22Rv1 (cell line): Measurements from ENCODE around the gene KRTAP24-1.
A peak's percentile ranks its signal among the peaks of the same experiment; 100 is the strongest.

ENCODE experiments used
- H3K27ac ChIP-seq: fragments of 450-650 bp; 2 replicates; pipeline ENCODE4 v1.5.1; 2017
- ZFX ChIP-seq: fragments of 450-650 bp; IDR thresholded peaks from 2 replicates; pipeline ENCODE4 v1.6.1; 2017; ENCODE audit warnings: antibody characterized with exemption, borderline replicate concordance
- TF ChIP-seq, protein P1 (sequence below): fragments of 450-650 bp; IDR thresholded peaks from 2 replicates; pipeline ENCODE4 v1.5.1; 2017; ENCODE audit warnings: mild to moderate bottlenecking

The KRTAP24-1 gene

DNA sequence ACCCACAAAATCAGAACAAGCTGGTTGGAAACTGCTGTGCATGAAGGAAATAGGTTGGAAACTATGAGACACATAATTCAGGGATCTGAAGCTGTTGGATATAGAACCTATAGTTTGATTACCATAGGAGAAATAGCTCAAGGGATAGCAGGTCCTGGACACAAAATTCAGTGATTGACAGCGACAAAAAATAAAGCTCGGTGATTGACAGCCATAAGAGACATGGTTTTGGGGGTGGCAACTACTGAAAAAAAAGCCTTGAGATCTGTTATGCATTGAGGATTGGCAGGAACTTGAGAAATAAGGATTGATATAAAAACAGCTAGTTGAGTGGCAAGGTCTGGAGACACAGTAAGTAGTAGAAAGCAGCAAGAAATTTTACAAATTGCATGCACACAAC is 6.5 kb upstream of the KRTAP24-1 start, which contains the start of gene KRTAP25-1:
TSS of gene KRTAP25-1 (minus strand) at position 300 of the 400 bp plus-strand sequence. CDS start at position 276, 24 bp downstream.
- no peak within 1 kb of the TSS for H3K27ac ChIP-seq
- TF ChIP-seq, protein P1, sequence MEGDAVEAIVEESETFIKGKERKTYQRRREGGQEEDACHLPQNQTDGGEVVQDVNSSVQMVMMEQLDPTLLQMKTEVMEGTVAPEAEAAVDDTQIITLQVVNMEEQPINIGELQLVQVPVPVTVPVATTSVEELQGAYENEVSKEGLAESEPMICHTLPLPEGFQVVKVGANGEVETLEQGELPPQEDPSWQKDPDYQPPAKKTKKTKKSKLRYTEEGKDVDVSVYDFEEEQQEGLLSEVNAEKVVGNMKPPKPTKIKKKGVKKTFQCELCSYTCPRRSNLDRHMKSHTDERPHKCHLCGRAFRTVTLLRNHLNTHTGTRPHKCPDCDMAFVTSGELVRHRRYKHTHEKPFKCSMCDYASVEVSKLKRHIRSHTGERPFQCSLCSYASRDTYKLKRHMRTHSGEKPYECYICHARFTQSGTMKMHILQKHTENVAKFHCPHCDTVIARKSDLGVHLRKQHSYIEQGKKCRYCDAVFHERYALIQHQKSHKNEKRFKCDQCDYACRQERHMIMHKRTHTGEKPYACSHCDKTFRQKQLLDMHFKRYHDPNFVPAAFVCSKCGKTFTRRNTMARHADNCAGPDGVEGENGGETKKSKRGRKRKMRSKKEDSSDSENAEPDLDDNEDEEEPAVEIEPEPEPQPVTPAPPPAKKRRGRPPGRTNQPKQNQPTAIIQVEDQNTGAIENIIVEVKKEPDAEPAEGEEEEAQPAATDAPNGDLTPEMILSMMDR: no peak
- no peak for TF ChIP-seq ZFX

DNA sequence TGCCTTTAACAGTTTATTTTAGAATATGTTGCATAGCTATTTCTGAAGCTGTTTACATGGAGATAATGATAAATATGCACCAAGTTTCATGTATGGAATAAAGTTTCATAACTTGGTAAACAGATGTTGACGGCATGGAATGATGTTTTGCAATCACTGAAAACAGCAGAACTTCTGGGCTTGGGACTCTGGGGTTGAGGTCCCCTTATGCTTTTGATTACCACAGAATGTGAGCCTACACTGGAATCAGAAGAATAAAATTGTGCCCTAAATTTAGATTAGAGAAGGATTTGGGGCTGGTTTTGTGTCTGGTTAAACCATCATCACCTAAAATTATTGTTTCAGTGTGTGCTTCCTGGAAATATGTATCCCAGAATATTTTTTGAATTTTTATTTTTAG is 11.1 kb downstream of the KRTAP24-1 start:
- no peak overlapping the region for H3K27ac ChIP-seq
- TF ChIP-seq ZFX: no peak

DNA sequence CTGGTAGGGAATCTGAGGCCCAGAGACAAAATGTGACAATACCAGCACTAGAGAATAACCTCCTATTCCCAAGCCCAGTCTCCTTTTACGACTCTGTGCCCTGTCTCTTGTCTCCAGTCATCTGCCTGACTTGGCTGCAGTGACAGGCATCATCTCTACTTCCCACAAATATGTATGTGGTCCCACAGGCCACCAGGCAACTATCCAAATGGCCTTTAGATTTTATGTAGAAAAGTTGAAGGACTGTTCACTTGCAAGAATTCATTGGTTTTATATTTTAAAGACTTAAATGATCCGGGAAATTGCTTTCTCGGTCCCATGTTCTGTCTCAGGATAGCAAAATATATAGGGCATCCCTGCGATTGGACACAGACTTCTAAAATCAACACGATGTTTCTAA is 11.6 kb downstream of the KRTAP24-1 start:
- no peak overlapping the region for H3K27ac ChIP-seq
- no peak for TF ChIP-seq ZFX
- TF ChIP-seq, protein P1: no peak

DNA sequence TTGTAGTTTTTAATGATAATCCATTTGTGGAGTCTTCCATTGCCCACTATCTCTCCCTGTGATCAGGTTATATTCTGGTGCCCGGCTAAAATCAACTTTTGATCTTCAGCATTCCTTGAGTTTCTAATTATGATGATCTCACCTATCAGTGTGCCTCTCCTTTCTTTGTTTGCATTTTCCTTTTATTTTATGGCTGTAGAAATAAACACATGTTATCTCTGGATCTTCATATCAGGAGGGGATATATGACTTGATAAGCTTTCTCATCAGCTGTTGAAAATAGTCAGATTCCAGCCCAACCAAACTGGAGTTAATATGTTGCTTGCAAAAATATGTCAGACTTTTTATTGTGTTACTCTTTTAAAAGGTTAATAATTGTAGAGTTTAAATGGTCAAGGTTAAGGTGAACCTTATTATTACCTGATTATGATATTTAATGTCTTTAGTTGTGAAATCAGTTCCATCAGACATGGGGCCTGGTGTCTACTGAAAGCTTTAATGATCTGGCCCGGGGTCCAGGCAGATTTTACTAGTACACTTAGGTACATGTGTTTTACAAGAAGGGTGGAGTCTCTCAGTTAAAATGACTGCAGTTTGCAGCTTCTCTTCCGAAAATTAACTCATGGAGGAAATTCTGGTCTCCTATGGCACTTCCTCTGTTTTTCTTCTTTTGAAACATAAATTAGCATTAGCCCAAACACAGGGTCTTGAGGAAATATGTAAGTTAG is 12.8 kb downstream of the KRTAP24-1 start:
- TF ChIP-seq, protein P1: no peak
- no peak overlapping the region for H3K27ac ChIP-seq

DNA sequence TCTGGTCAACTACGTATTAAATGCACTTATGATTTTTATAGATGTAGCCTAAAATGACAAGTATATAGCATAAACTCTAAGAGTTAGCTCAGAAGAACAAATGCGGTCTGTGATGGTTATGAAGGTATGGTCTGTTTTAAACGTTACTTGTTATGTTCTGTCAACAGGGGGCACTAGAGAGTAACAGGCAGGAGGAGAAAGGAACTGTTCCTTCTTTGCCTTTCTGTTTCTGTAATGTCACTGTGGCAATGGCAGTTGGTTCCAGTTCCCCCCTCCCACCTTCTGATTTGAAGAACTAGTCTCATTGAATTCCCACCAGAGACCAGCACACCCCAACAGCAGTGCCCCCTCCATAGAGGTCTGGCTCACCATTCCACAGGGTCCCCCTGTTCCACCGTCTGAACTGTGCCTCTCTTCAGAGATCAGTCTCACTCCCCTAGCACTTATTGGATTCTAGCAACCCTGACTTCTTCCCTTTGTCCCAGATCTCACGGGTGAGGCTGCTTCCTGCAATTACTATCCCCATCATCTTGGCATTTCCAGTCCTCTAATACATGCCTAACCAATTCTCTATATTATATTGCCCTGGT is 14.0 kb downstream of the KRTAP24-1 start:
- no peak overlapping the region for H3K27ac ChIP-seq
- TF ChIP-seq, protein P1: peak; percentile 80
- no peak for TF ChIP-seq ZFX

DNA sequence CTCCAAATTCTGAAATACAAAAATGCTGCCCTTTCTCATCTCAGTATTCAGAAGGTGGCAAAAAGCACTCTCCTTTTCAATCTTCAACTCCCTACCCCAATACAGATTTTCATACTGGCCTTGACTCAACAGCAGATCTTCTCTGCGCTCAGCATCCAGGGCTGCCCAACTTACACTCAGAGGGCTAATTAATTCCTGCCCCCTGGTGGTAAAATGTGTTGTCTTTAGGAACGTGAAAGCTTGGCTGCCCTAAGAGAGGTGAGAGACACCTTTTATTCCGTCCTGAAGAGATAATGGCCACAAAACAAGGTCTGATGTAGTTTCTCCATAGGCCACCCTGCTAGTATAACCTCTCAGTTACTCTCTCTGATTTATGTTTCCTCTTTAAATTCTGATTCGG is 25.0 kb downstream of the KRTAP24-1 start:
- H3K27ac ChIP-seq: no peak overlapping the region
- TF ChIP-seq, protein P1: peak; percentile 68
- no peak for TF ChIP-seq ZFX

DNA sequence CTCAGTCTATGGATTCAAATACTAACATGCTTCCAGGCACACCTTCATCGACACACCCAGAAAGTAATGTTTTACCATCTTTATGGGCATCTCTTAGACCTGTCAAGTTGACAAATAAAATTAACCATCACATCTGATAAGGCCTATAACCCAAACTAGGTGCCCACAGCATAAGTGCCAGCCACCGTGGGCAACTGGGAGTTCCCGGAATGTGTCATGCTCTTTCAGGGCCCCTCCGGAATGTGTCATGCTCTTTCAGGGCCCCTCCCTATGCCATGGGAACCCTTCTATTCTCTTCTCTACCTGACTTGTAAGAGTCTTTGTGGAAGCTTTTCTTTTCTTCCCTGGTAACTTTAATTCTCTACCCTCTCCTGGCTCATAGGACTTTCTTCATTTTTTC is 26.6 kb downstream of the KRTAP24-1 start:
- no peak overlapping the region for H3K27ac ChIP-seq
- TF ChIP-seq, protein P1: no peak
- TF ChIP-seq ZFX: no peak

DNA sequence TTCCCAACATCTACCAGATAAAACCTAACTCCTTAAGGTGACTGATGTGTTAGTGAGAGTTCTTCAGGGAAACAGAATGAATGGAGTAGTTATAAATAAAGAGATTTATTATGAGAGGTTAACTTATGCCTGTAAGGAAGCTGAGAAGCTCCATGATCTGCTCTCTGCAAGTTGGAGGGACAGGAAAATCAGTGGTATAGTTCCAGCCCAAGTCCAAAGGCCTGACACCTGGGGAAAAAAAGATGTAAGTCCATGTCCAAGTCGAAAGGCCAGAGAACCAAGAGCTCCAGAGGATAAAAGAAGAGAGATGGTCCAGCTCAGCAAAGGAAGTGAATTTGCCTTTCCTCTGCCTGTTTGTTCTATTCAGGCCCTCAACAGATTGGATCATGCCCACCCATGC is 27.1 kb downstream of the KRTAP24-1 start:
- no peak overlapping the region for H3K27ac ChIP-seq
- TF ChIP-seq ZFX: no peak
- TF ChIP-seq, protein P1: no peak
